Measurements from ENCODE around the gene MBTD1. TPM values are rescaled to one million over a fixed set of nuclear protein-coding genes. Genes with fewer than 3 reads are reported as not detected.
A peak's percentile ranks its signal among the peaks of the same experiment; 100 is the strongest.

MBTD1 gene
- total and polyA plus RNA-seq, 2 of the 8 experiments (the other 6 are each of a cell fraction or from before 2014, with no cell fraction given) = 20.3 to 51.4 TPM

- peaks cover 0 to 5% of the 10 kb centered on the region in 2 experiments for H4K20me1 ChIP-seq (replicated peaks in 1 of 2; ENCODE audit: control insufficient read depth in 1 of 2, insufficient read depth in 2 of 2, low read length in 2 of 2)
- no peak overlapping the region for H2AK5ac ChIP-seq (ENCODE audit: low read depth, low read length)
- TF ChIP-seq BACH1 (IDR thresholded peaks at IDR 0.05; ENCODE audit: low read length) (peak; percentile 25; the same call in 1 of the 2 replicates), PHF8 (conservative IDR thresholded peaks at IDR 0.05; ENCODE audit: low read depth, low read length) (0 out of 2 replicates have a peak, but pooled peaks have one; percentile 2), POLR2AphosphoS5 (IDR thresholded peaks at IDR 0.05; ENCODE audit: low read depth, low read length) (no peak), HDAC2 (IDR thresholded peaks at IDR 0.05; ENCODE audit: borderline replicate concordance in 1 of 2, low read depth in 2 of 2, low read length in 2 of 2) (no peak)
- H3K23ac ChIP-seq (ENCODE audit: insufficient read length) = no peak overlapping the region
- CTCF ChIA-PET (ENCODE audit: partially characterized antibody) = interaction anchor here (0.9 to 2.5 kb wide), 5 partner anchors 11 to 164 kb away, joined by 3 to 7 read pairs (median 5); partner anchors contain the start of gene NME1
- H3K36me3 ChIP-seq (ENCODE audit: control insufficient read depth in 2 of 4, insufficient read depth in 4 of 4, low read length in 3 of 4) = peaks cover 15 to 58% (median 43%) of the 10 kb centered on the region in 4 experiments
- H3K27ac ChIP-seq (ENCODE audit: low read depth, low read length) = no peak overlapping the region
- H2BK12ac ChIP-seq (ENCODE audit: low read depth, low read length) = peak overlapping the region; percentile 23; the same call in 1 of the 2 replicates
- peak overlapping the region; percentile 83 for H3K18ac ChIP-seq (ENCODE audit: extremely low read depth, low read length)
- peak overlapping the region in 3 of 4 experiments; percentile 60 to 67 (median 60); a peak in 6 of 7 replicates for H3K9ac ChIP-seq (replicated peaks in 1 of 4; ENCODE audit: extremely low read depth in 1 of 4, low read depth in 3 of 4, low read length in 3 of 4)
- H4K5ac ChIP-seq (ENCODE audit: insufficient read length, low read depth, low read length) = peak overlapping the region; percentile 45
- WGBS, 2 experiments (ENCODE audit: extremely low coverage in 1 of 2, insufficient coverage in 1 of 2, insufficient read length in 1 of 2, insufficient replicate concordance in 2 of 2, low coverage in 1 of 2, low lambda C conversion rate in 2 of 2, missing lambda C conversion rate in 1 of 2) = 3% methylated on average over 21 of the region's 21 CpGs; no CpG with 5 or more reads in 1 of the 2 experiments
- peak overlapping the region; percentile 97 for H2AFZ ChIP-seq (ENCODE audit: low read length)
- peak in 1 of 2 experiments; percentile 63 for DNase-seq (ENCODE audit: low read depth in 1 of 2, low spot score in 2 of 2)
- H3K9me3 ChIP-seq (ENCODE audit: insufficient read depth in 2 of 2, low read depth in 1 of 2, low read length in 1 of 2) = no peaks in the 10 kb centered on the region
- peaks cover 9% of the 10 kb centered on the region for H3K23me2 ChIP-seq (ENCODE audit: low read depth, low read length)
- H3K79me2 ChIP-seq (ENCODE audit: control insufficient read depth in 1 of 2, insufficient read depth in 2 of 2, low read length in 2 of 2) = peaks cover 0 to 13% of the 10 kb centered on the region in 2 experiments; a peak in 2 of 4 replicates
- POLR2A ChIA-PET (ENCODE audit: partially characterized antibody) = interaction anchor here (0.6 to 6.0 kb wide), 18 partner anchors 8 to 446 kb away, joined by 3 to 82 read pairs (median 4); partner anchors contain the start of genes LUC7L3, MBTD1, NME1 and UTP18
- no peak overlapping the region for H4K8ac ChIP-seq (ENCODE audit: extremely low read depth, insufficient read depth, low read length)
- peak overlapping the region; percentile 92 for H3K56ac ChIP-seq (replicated peaks; ENCODE audit: insufficient read length, low read depth, low read length)
- H3K14ac ChIP-seq (ENCODE audit: insufficient read length) = no peak overlapping the region
- H2BK20ac ChIP-seq (ENCODE audit: low read length) = peak overlapping the region; percentile 61; the same call in 1 of the 2 replicates
- no peak overlapping the region for H2BK120ac ChIP-seq (replicated peaks; ENCODE audit: low read depth, low read length)
- H3K27me3 ChIP-seq (replicated peaks in 1 of 4; ENCODE audit: control insufficient read depth in 3 of 4, extremely low read depth in 1 of 4, insufficient read depth in 3 of 4, low read length in 3 of 4) = no peaks in the 10 kb centered on the region
- H3K4me3 ChIP-seq (ENCODE audit: extremely low read depth in 1 of 4, insufficient read depth in 2 of 4, low read depth in 3 of 4, low read length in 4 of 4) = peak overlapping the region; percentile 65 to 95 (median 92)
- H3K4me1 ChIP-seq (replicated peaks in 1 of 4; ENCODE audit: control insufficient read depth in 3 of 4, insufficient read depth in 4 of 4, low read length in 3 of 4) = peaks cover 0 to 9% (median 3%) of the 10 kb centered on the region in 4 experiments; a peak in 4 of 7 replicates
- H4K91ac ChIP-seq (replicated peaks; ENCODE audit: insufficient read length, low read length) = peak overlapping the region; percentile 32
- H3K79me1 ChIP-seq (ENCODE audit: low read depth, low read length) = no peaks in the 10 kb centered on the region; the same call in 1 of the 2 replicates
- no peak overlapping the region for H3K4ac ChIP-seq (replicated peaks; ENCODE audit: insufficient read length, low read depth, low read length)
- peak overlapping the region; percentile 94 for H2BK5ac ChIP-seq (ENCODE audit: low read depth, low read length)
- no peak overlapping the region for H2BK15ac ChIP-seq (ENCODE audit: low read length)
- peak overlapping the region; percentile 89 to 97 for H3K4me2 ChIP-seq (ENCODE audit: insufficient read depth in 1 of 2, low read depth in 2 of 2, low read length in 2 of 2)
- FAIRE-seq = no peak
Observed at GRCh38 chr17:51165680-51166197, 94.1 kb downstream of the MBTD1 start.
